ENCODE measurements around the gene IL32. TPM values are rescaled to one million over a fixed set of nuclear protein-coding genes. Genes with fewer than 3 reads are reported as not detected.

The IL32 gene
- total and polyA plus RNA-seq, 2 of the 4 experiments (the other 2 are of a cell fraction), result 25.6 to 95.7 TPM

- TF ChIP-seq, protein P1, sequence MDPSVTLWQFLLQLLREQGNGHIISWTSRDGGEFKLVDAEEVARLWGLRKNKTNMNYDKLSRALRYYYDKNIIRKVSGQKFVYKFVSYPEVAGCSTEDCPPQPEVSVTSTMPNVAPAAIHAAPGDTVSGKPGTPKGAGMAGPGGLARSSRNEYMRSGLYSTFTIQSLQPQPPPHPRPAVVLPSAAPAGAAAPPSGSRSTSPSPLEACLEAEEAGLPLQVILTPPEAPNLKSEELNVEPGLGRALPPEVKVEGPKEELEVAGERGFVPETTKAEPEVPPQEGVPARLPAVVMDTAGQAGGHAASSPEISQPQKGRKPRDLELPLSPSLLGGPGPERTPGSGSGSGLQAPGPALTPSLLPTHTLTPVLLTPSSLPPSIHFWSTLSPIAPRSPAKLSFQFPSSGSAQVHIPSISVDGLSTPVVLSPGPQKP (IDR thresholded peaks at IDR 0.05; ENCODE audit: borderline replicate concordance, low read depth, low read length), result no peak
- peak; percentile 26; the same call in 1 of the 2 replicates for TF ChIP-seq RAD21 (IDR thresholded peaks at IDR 0.05; ENCODE audit: low read length)
- no peak for TF ChIP-seq RFX5 (IDR thresholded peaks at IDR 0.05; ENCODE audit: low read depth, low read length)
- TF ChIP-seq CHD1 (IDR thresholded peaks at IDR 0.05; ENCODE audit: low read depth, low read length), result no peak
- TF ChIP-seq CEBPB (IDR thresholded peaks at IDR 0.05; ENCODE audit: low read depth, low read length), result no peak
- TF ChIP-seq RCOR1 (IDR thresholded peaks at IDR 0.05; ENCODE audit: insufficient replicate concordance, low read length), result no peak
- no peak for TF ChIP-seq MAFK (IDR thresholded peaks at IDR 0.05; ENCODE audit: low read depth, low read length)
- peak; percentile 19; the same call in 1 of the 2 replicates for TF ChIP-seq POLR2A (IDR thresholded peaks at IDR 0.05; ENCODE audit: low read depth, low read length)
- 0 out of 2 replicates have a peak, but pooled peaks have one; percentile 22 for TF ChIP-seq SMC3 (IDR thresholded peaks at IDR 0.05; ENCODE audit: low read depth, low read length)
- no peak for TF ChIP-seq FOS (IDR thresholded peaks at IDR 0.05; ENCODE audit: low read depth, low read length)
- TF ChIP-seq NFE2L2 (IDR thresholded peaks at IDR 0.05; ENCODE audit: low read depth, low read length), result no peak
- TF ChIP-seq BHLHE40 (IDR thresholded peaks at IDR 0.05; ENCODE audit: low read depth, low read length), result no peak
- TF ChIP-seq, protein P2, sequence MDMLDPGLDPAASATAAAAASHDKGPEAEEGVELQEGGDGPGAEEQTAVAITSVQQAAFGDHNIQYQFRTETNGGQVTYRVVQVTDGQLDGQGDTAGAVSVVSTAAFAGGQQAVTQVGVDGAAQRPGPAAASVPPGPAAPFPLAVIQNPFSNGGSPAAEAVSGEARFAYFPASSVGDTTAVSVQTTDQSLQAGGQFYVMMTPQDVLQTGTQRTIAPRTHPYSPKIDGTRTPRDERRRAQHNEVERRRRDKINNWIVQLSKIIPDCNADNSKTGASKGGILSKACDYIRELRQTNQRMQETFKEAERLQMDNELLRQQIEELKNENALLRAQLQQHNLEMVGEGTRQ (IDR thresholded peaks at IDR 0.05; ENCODE audit: low read depth, low read length), result no peak
- TF ChIP-seq MXI1 (IDR thresholded peaks at IDR 0.05; ENCODE audit: borderline replicate concordance, low read depth, low read length), result no peak
- TF ChIP-seq CTCF (conservative IDR thresholded peaks at IDR 0.05; ENCODE audit: low read depth, low read length), result peak; percentile 61
- BruUV-seq (replicated peaks), result no TSS peak
- H3K27me3 ChIP-seq (ENCODE audit: control insufficient read depth, insufficient read depth, low read length), result peaks cover 22% of the 10 kb centered on the region
- H3K4ac ChIP-seq (ENCODE audit: low read depth, low read length), result no peak overlapping the region
- CTCF ChIA-PET, result interaction anchor here (0.6 to 1.8 kb wide), 5 partner anchors 11 to 120 kb away, joined by 3 to 7 read pairs (median 3); partner anchors contain the start of gene MMP25
- peaks cover 1% of the 10 kb centered on the region for H3K4me1 ChIP-seq (ENCODE audit: control insufficient read depth, insufficient read depth, low read length)
- no peak overlapping the region for H3K9ac ChIP-seq (ENCODE audit: low read depth, low read length)
- H3K4me2 ChIP-seq (ENCODE audit: low read depth, low read length), result no peak overlapping the region
- peak; percentile 57 for DNase-seq
- H3K9me1 ChIP-seq (ENCODE audit: insufficient read depth, low read length), result no peaks in the 10 kb centered on the region
- POLR2A ChIA-PET (ENCODE audit: unreplicated experiment), result no interaction called here
- H2BK120ac ChIP-seq (ENCODE audit: low read depth, low read length), result no peak overlapping the region
- intact Hi-C loops (cut with micrococcal nuclease) (no loop called here), dilution Hi-C loops (cut with HindIII; ENCODE audit: low sequenced_read_pairs, unreplicated experiment) (no loop called here), in situ Hi-C loops (cut with MboI; ENCODE audit: low sequenced_read_pairs) (no loop called here)
- H2AK9ac ChIP-seq (replicated peaks; ENCODE audit: low read depth, low read length, poor library complexity), result peak overlapping the region; percentile 15
- no peak overlapping the region for H4K8ac ChIP-seq (ENCODE audit: low read depth in 2 of 2, low read length in 2 of 2)
- WGBS, 2 experiments (ENCODE audit: extremely low coverage in 2 of 2, insufficient read length in 1 of 2), result 30% methylated on average over 14 of the region's 58 CpGs; no CpG with 5 or more reads in 1 of the 2 experiments
- H3K4me3 ChIP-seq (ENCODE audit: insufficient read depth, low read depth, low read length), result no peak overlapping the region
- no peaks in the 10 kb centered on the region for H3K9me3 ChIP-seq (ENCODE audit: control insufficient read depth, insufficient read depth, low read length)
- peaks cover 0 to 8% of the 10 kb centered on the region in 2 experiments; a peak in 2 of 4 replicates for H3K79me1 ChIP-seq (ENCODE audit: low read depth in 1 of 2, low read length in 2 of 2)
- no peak overlapping the region for H3K23ac ChIP-seq (ENCODE audit: low read depth, low read length)
- no peak overlapping the region for H4K5ac ChIP-seq (ENCODE audit: low read depth, low read length)
- peaks cover 11% of the 10 kb centered on the region; the same call in 1 of the 2 replicates for H3K36me3 ChIP-seq (ENCODE audit: control insufficient read depth, insufficient read depth, low read length)
- peak overlapping the region; percentile 34 for H2AFZ ChIP-seq (replicated peaks; ENCODE audit: low read length, poor library complexity)
- no peak overlapping the region for H2BK20ac ChIP-seq (ENCODE audit: low read depth, low read length)
- no peak overlapping the region for H2BK5ac ChIP-seq (ENCODE audit: low read depth, low read length, poor library complexity, severe bottlenecking)
- ATAC-seq (ENCODE audit: low read depth), result peak; percentile 3; the same call in 1 of the 2 replicates
- no peak overlapping the region for H2AK5ac ChIP-seq (ENCODE audit: low read depth, low read length)
- peaks cover 12% of the 10 kb centered on the region for H4K20me1 ChIP-seq (ENCODE audit: insufficient read depth, low read length)
- no peak overlapping the region for H2BK15ac ChIP-seq (ENCODE audit: low read depth, low read length)
- H3K27ac ChIP-seq (ENCODE audit: insufficient read depth, low read length), result no peak overlapping the region
- H4K91ac ChIP-seq (ENCODE audit: insufficient read depth, low read depth, low read length), result no peak overlapping the region
- H3K14ac ChIP-seq (replicated peaks; ENCODE audit: low read depth, low read length), result no peak overlapping the region
- no peak overlapping the region for H3K56ac ChIP-seq (ENCODE audit: extremely low read depth, insufficient read depth, low read length)
- H3K18ac ChIP-seq (ENCODE audit: low read depth, low read length), result no peak overlapping the region
Measured at GRCh38 chr16:3027983-3028715, 37.3 kb upstream of the IL32 start.

Measured in IMR-90 (cell line).